GM19467 (cell line): ENCODE results near the gene MROH2A.

Experiments
- ATAC-seq: cut with Tn5 transposase; IDR thresholded peaks from one replicate; pipeline ENCODE4 v1.9.1; 2021; ENCODE audit warnings: mild to moderate bottlenecking, moderate library complexity; ENCODE audit not compliant: unreplicated experiment

Gene MROH2A

GRCh38 chr2:233764761-233765160 is 13.4 kb upstream of the MROH2A start:
- no peak for ATAC-seq

- ATAC-seq = no peak
Measured at GRCh38 chr2:233766416-233766815, 11.7 kb upstream of the MROH2A start.

- no peak for ATAC-seq
Measured at GRCh38 chr2:233768076-233768475, 10.1 kb upstream of the MROH2A start.

- ATAC-seq = no peak
Measured at GRCh38 chr2:233769260-233769659, 8.9 kb upstream of the MROH2A start.

DNA sequence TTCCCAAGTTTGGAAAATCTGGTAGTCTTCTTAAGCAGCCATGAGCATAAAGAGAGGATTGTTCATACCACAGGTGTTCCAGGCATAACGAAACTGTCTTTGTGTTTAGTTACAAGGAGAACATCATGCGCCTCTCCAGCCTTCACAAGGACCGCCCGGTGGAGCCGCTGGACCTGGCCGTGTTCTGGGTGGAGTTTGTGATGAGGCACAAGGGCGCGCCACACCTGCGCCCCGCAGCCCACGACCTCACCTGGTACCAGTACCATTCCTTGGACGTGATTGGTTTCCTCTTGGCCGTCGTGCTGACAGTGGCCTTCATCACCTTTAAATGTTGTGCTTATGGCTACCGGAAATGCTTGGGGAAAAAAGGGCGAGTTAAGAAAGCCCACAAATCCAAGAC is 6.0 kb upstream of the MROH2A start:
- no peak for ATAC-seq

- ATAC-seq = no peak
Measured at GRCh38 chr2:233772583-233772982, 5.5 kb upstream of the MROH2A start.

- no peak for ATAC-seq
Measured at GRCh38 chr2:233773854-233774253, 4.3 kb upstream of the MROH2A start.

GRCh38 chr2:233775414-233775813 is 2.7 kb upstream of the MROH2A start:
- ATAC-seq = no peak

DNA sequence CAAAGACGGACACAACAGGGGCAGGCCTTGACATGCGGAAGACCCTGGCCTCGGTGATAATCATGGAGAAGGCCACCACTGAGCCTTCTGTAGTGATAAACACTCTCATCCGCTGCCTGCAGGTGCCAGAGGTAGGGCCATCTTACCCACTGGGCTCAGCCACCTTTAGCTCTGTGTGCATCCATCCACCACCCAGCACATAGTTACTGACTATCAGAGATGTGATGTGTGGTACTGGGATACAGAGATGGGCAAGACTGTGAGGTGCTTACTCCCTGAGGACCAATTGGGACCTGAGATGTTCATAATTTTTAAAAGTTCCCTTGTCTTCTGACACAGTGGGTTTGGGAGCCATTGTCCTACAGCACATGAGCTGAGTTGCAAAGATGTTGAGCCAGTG is 1.6 kb downstream of the MROH2A start:
- no peak for ATAC-seq

- no peak for ATAC-seq
Measured at GRCh38 chr2:233780771-233781170, 2.6 kb downstream of the MROH2A start.

DNA sequence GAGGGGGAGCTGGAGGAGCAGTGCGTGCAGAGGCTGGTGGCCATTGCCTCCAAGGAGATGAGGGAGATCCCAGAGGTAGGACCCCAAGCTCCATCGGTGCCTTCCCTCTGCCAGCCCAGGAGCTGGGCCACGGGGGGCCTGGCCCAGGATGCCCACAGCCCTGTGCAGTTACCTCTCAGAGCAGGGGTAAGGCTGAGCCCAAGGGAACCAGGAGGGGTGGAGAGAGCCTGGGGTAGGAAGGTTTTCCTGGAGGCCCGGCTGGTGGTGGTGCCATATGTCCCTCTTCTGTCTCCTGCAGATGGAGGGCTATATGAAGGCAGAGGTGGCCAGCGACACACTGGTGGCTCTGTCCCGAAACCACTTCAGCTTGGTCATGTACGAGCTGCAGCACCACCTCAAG is 11.4 kb downstream of the MROH2A start:
- ATAC-seq = no peak

GRCh38 chr2:233791151-233791882 is 13.2 kb downstream of the MROH2A start:
- ATAC-seq = no peak

- no peak for ATAC-seq
Measured at GRCh38 chr2:233791883-233792329, 13.8 kb downstream of the MROH2A start.

GRCh38 chr2:233792720-233793119 is 14.6 kb downstream of the MROH2A start:
- no peak for ATAC-seq

GRCh38 chr2:233793465-233794127 is 15.5 kb downstream of the MROH2A start:
- no peak for ATAC-seq

DNA sequence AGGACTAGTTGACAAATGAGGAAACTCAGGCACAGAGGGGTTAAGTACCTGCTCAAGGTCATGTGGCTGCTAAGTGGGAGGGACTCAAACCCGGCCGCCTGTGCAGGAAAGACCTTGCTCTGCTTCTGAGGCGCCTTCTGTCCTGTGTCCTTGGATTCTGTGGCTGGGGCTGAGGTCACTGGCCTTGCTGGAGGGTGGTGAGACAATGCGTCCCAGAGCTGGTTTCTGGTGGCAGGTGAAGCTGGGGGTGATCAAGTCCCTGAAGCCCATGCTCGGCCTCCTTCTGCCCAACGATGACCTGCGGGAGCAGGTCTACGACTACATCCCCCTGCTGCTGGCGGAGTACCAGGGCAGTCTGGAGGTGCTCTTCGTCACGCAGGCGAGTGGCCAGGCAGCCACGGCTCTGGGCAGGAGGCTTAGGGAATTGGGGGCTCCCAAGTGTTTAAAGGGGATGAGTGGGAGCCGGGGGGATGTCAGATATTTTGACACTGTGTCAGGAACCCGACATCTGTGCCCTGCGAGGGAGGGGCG is 16.1 kb downstream of the MROH2A start:
- no peak for ATAC-seq

GRCh38 chr2:233795735-233796171 is 17.6 kb downstream of the MROH2A start:
- ATAC-seq = no peak

GRCh38 chr2:233796254-233796653 is 18.1 kb downstream of the MROH2A start:
- no peak for ATAC-seq

GRCh38 chr2:233798335-233799086 is 20.4 kb downstream of the MROH2A start:
- no peak for ATAC-seq

DNA sequence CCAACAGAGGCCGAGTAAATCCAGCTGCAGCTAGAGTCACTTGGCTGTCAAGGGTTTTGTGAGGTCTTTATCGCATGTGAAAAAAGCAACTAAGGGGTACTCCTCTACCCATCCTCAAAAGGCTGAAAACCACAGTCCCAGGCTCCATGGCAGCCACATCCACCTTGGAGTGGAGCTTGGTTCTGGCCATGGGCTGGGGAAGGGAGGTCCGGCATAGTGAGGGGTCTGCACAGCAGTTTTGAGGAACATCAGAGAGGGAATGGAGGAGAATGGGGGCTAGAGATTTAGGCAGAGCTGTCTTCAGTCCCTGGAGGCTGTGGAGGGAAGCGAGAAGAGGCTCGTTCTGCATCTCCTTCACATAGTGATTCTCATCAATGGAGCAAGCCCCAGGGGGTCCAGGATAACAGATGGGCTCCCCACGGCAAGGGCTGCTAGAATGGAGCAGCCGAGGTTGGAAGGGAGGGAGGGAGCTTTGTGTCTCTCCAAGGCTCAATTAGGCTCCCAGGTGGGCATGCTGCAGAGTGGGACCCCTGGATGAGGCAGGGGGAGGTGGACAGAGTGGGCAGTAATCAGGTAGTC is 21.0 kb downstream of the MROH2A start:
- no peak for ATAC-seq

DNA sequence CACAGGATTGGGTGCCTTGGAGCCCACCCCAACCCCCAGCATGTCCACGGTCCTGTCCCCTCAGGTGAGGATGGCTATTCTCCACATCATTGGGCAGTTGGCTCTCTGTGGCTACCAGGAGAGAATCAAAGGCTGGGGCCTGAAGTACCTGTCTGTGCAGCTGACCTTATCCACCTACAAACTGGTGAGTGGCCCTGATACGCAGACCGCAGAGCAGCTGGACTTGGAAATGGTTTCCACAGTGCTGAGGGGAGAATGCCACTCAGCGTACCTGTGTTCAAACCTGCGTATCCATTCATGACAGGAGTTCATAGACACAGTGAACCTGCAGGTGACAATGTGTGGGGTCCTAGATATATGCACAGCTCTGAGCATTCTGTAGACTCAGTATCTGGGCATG is 21.6 kb downstream of the MROH2A start:
- no peak for ATAC-seq
